Measurements from ENCODE around the gene MRAP2. TPM values are rescaled to one million over a fixed set of nuclear protein-coding genes. Genes with fewer than 3 reads are reported as not detected.

MRAP2 gene
- total RNA-seq, 1 experiment from 2014 or later, result 0.33 TPM

GRCh38 chr6:84037425-84038089, 4.0 kb downstream of the MRAP2 start:
- no TSS peak for BruUV-seq (replicated peaks)
- Mint-ChIP-seq H3K27me3 (ENCODE audit: insufficient read depth, unreplicated experiment) (no peaks in the 10 kb centered on the region), H3K27ac (ENCODE audit: low read depth, unreplicated experiment) (no peak overlapping the region), H3K9me3 (ENCODE audit: unreplicated experiment) (no peaks in the 10 kb centered on the region), H3K4me3 (ENCODE audit: unreplicated experiment) (no peak overlapping the region), H3K4me1 (ENCODE audit: insufficient read depth, unreplicated experiment) (peaks cover 6% of the 10 kb centered on the region), H3K36me3 (ENCODE audit: insufficient read depth, unreplicated experiment) (no peaks in the 10 kb centered on the region)
- DNase-seq (ENCODE audit: unreplicated experiment), result no peak
- intact Hi-C loops (cut with micrococcal nuclease), result no loop called here
- TF ChIP-seq CTCF (IDR thresholded peaks at IDR 0.05; ENCODE audit: unreplicated experiment), result no peak
- POLR2A ChIA-PET, result no interaction called here
- CTCF ChIA-PET, result interaction anchor here (0.6 kb wide), 1 partner anchor 183 kb away, joined by 3 read pairs; no protein-coding TSS in a partner anchor

GRCh38 chr6:84042603-84043002, 9.0 kb downstream of the MRAP2 start:
- no peaks in the 10 kb centered on the region for H3K9me3 Mint-ChIP-seq (ENCODE audit: unreplicated experiment)
- DNase-seq (ENCODE audit: unreplicated experiment), result no peak
- H3K36me3 Mint-ChIP-seq (ENCODE audit: insufficient read depth, unreplicated experiment), result no peaks in the 10 kb centered on the region
- no peak overlapping the region for H3K4me3 Mint-ChIP-seq (ENCODE audit: unreplicated experiment)
- BruUV-seq (replicated peaks), result no TSS peak
- H3K27me3 Mint-ChIP-seq (ENCODE audit: insufficient read depth, unreplicated experiment), result no peaks in the 10 kb centered on the region
- intact Hi-C loops (cut with micrococcal nuclease), result no loop called here
- H3K27ac Mint-ChIP-seq (ENCODE audit: low read depth, unreplicated experiment), result no peak overlapping the region
- ChIA-PET CTCF (interaction anchor here (0.6 to 1.6 kb wide), 2 partner anchors 9 to 141 kb away, joined by 3 read pairs; partner anchors contain the start of gene MRAP2), POLR2A (interaction anchor here (0.7 kb wide), 1 partner anchor 184 kb away, joined by 3 read pairs; no protein-coding TSS in a partner anchor)
- TF ChIP-seq CTCF (IDR thresholded peaks at IDR 0.05; ENCODE audit: unreplicated experiment), result no peak
- no peaks in the 10 kb centered on the region for H3K4me1 Mint-ChIP-seq (ENCODE audit: insufficient read depth, unreplicated experiment)

- Mint-ChIP-seq H3K4me3 (ENCODE audit: unreplicated experiment) (no peak overlapping the region), H3K4me1 (ENCODE audit: insufficient read depth, unreplicated experiment) (no peaks in the 10 kb centered on the region), H3K36me3 (ENCODE audit: insufficient read depth, unreplicated experiment) (no peaks in the 10 kb centered on the region), H3K27me3 (ENCODE audit: insufficient read depth, unreplicated experiment) (no peaks in the 10 kb centered on the region), H3K9me3 (ENCODE audit: unreplicated experiment) (no peaks in the 10 kb centered on the region), H3K27ac (ENCODE audit: low read depth, unreplicated experiment) (no peak overlapping the region)
- intact Hi-C loops (cut with micrococcal nuclease), result no loop called here
- no TSS peak for BruUV-seq (replicated peaks)
- no peak for TF ChIP-seq CTCF (IDR thresholded peaks at IDR 0.05; ENCODE audit: unreplicated experiment)
- DNase-seq (ENCODE audit: unreplicated experiment), result no peak
- CTCF ChIA-PET, result no interaction called here
- POLR2A ChIA-PET, result interaction anchor here (0.7 kb wide), 1 partner anchor 183 kb away, joined by 3 read pairs; no protein-coding TSS in a partner anchor
Measured at GRCh38 chr6:84043555-84043954, 10.0 kb downstream of the MRAP2 start.

- Mint-ChIP-seq H3K27ac (ENCODE audit: low read depth, unreplicated experiment) (no peak overlapping the region), H3K4me1 (ENCODE audit: insufficient read depth, unreplicated experiment) (peaks cover 2% of the 10 kb centered on the region), H3K4me3 (ENCODE audit: unreplicated experiment) (no peak overlapping the region), H3K27me3 (ENCODE audit: insufficient read depth, unreplicated experiment) (no peaks in the 10 kb centered on the region), H3K36me3 (ENCODE audit: insufficient read depth, unreplicated experiment) (no peaks in the 10 kb centered on the region), H3K9me3 (ENCODE audit: unreplicated experiment) (no peaks in the 10 kb centered on the region)
- TF ChIP-seq CTCF (IDR thresholded peaks at IDR 0.05; ENCODE audit: unreplicated experiment), result no peak
- intact Hi-C loops (cut with micrococcal nuclease), result no loop called here
- CTCF ChIA-PET, result interaction anchor here (0.5 to 1.1 kb wide), 2 partner anchors 10 to 84 kb away, joined by 3 to 4 read pairs; no protein-coding TSS in a partner anchor
- POLR2A ChIA-PET, result no interaction called here
- BruUV-seq (replicated peaks), result no TSS peak
- DNase-seq (ENCODE audit: unreplicated experiment), result no peak
Measured at GRCh38 chr6:84046755-84047154, 13.2 kb downstream of the MRAP2 start.

Measured in MCF 10A (cell line).